HCT116 (cell line): ENCODE data around the gene ADAM8.
"Not testable (repeated sequence)": the region's sequence is repeated elsewhere in the genome, so short reads cannot be mapped to it uniquely, and the experiment has no call there.

Source experiments
- ATF3 ChIP-seq: IDR thresholded peaks from 2 replicates; pipeline ENCODE4 v1.6.1; 2012
- CEBPB ChIP-seq: IDR thresholded peaks from 2 replicates; pipeline ENCODE4 v1.6.1; 2012; ENCODE audit warnings: low read depth
- CTCF ChIP-seq, 3 experiments: fragments of 200-600 bp in 1 of 3; sonication (generic) in 1 of 3; IDR thresholded peaks in 2 of 3; conservative IDR thresholded peaks in 1 of 3; 2 replicates each; pipeline ENCODE4 v1.5.1; 2012 to 2017; ENCODE audit warnings: low read depth in 2 of 3, low read length in 2 of 3, antibody characterized with exemption in 1 of 3, borderline replicate concordance in 1 of 3, control low read depth in 1 of 3, mild to moderate bottlenecking in 1 of 3, mixed read lengths in 1 of 3, mixed run types in 1 of 3, moderate library complexity in 1 of 3; ENCODE audit not compliant: insufficient read depth in 1 of 3
- EZH2 ChIP-seq: fragments of 200-600 bp; sonication (generic); IDR thresholded peaks from 2 replicates; pipeline ENCODE4 v1.6.1; 2017; ENCODE audit warnings: antibody characterized with exemption, mixed run types
- POLR2A ChIP-seq: IDR thresholded peaks from 2 replicates; pipeline ENCODE4 v1.7.0; 2011; ENCODE audit warnings: borderline replicate concordance; ENCODE audit not compliant: insufficient read depth, insufficient read length; ENCODE audit errors: extremely low read depth
- POLR2AphosphoS5 ChIP-seq: IDR thresholded peaks from 2 replicates; pipeline ENCODE4 v1.6.1; 2011; ENCODE audit warnings: mild to moderate bottlenecking, low read depth, low read length, moderate library complexity
- RAD21 ChIP-seq: IDR thresholded peaks from 2 replicates; pipeline ENCODE4 v1.6.1; 2012; ENCODE audit warnings: low read depth, mild to moderate bottlenecking
- REST ChIP-seq: IDR thresholded peaks from 2 replicates; pipeline ENCODE4 v1.6.1; 2012; ENCODE audit warnings: low read depth
- SP1 ChIP-seq: IDR thresholded peaks from 2 replicates; pipeline ENCODE4 v1.6.1; 2012; ENCODE audit warnings: low read depth
- YY1 ChIP-seq: IDR thresholded peaks from 2 replicates; pipeline ENCODE4 v1.6.1; 2011; ENCODE audit warnings: low read length, low read depth, moderate library complexity, mild to moderate bottlenecking; ENCODE audit not compliant: insufficient replicate concordance; ENCODE audit errors: extremely low read depth

GRCh38 chr10:133322064-133322709, 45.5 kb upstream of the ADAM8 start:
- TF ChIP-seq YY1; CTCF (IDR thresholded peaks at IDR 0.05 in 2 of 3, conservative IDR thresholded peaks at IDR 0.05 in 1 of 3; ENCODE audit: borderline replicate concordance in 1 of 3, insufficient read depth in 1 of 3, low read depth in 2 of 3, low read length in 2 of 3); EZH2; SP1; CEBPB; POLR2AphosphoS5; POLR2A; RAD21; ATF3; REST: not testable (repeated sequence)
